Measurements from ENCODE around the gene SLC41A2.

Gene SLC41A2, protein sequence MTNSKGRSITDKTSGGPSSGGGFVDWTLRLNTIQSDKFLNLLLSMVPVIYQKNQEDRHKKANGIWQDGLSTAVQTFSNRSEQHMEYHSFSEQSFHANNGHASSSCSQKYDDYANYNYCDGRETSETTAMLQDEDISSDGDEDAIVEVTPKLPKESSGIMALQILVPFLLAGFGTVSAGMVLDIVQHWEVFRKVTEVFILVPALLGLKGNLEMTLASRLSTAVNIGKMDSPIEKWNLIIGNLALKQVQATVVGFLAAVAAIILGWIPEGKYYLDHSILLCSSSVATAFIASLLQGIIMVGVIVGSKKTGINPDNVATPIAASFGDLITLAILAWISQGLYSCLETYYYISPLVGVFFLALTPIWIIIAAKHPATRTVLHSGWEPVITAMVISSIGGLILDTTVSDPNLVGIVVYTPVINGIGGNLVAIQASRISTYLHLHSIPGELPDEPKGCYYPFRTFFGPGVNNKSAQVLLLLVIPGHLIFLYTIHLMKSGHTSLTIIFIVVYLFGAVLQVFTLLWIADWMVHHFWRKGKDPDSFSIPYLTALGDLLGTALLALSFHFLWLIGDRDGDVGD

DNA sequence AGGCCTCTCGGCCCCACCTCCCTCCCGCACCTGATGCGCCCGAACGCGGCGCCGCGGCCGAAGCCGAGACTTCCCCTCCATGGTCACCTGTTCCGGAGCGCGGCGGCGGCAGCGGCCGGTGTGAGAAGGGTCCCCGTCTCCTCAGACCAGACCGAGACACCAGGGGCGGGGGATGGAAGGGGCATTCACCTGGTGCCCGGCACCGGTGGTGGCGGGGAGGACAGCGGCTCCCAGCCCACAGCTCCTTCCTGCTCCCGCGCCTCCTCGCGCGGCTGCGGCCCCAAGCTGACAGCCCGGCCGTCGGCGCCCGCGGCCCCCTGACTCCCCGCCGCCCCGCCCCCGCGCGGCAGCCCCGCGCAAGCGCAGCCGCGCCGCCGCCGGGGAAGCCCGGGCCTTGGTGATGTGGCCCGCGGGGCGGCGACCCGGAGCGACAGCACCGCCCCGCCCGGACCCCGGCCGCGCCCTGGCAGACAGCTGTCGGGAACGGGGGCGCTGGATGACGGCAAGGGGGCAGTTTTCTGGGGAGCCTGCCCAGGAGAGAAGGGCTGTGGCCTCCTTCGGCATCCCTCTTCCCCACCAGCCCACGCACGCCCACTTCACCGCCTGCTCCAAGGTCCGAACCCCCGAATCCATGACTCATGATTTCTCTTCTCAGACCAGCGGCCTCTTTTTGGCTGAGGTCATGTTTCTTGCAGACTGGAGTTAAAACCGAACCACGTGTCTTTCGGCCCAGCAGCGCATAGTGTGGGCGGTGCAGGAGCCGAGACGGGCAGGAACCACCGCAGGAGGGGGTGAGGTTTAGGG lies at the start of gene SLC41A2:
Gene SLC41A2 (minus strand): TSS at position 290 of the 804 bp plus-strand sequence. CDS start 29,763 bp downstream, outside the sequence.
- Histone ChIP-seq H3K27ac (ENCODE audit: low read length) (peak within 1 kb of the TSS; percentile 75), H3K4me1 (ENCODE audit: control insufficient read depth in 1 of 2, insufficient read depth in 2 of 2, low read length in 2 of 2) (peaks cover 6 to 9% of the 10 kb centered on the region in 2 donors), H3K4me3 (ENCODE audit: low read depth in 1 of 2, low read length in 2 of 2) (peak within 1 kb of the TSS; percentile 68 to 71), H3K9me3 (ENCODE audit: control insufficient read depth in 1 of 2, low read length in 2 of 2) (no peaks in the 10 kb centered on the region), H3K27me3 (ENCODE audit: low read depth, low read length) (no peaks in the 10 kb centered on the region), H3K36me3 (ENCODE audit: control insufficient read depth in 1 of 2, insufficient read depth in 2 of 2, low read length in 2 of 2) (no peaks in the 10 kb centered on the region)

GRCh38 chr12:105001476-105001875 lies 43.4 kb upstream of the SLC41A2 start:
- no peaks in the 10 kb centered on the region for H3K4me1 ChIP-seq (ENCODE audit: control insufficient read depth in 1 of 2, insufficient read depth in 2 of 2, low read length in 2 of 2)
- peaks cover 6 to 44% of the 10 kb centered on the region in 2 donors for H3K36me3 ChIP-seq (ENCODE audit: control insufficient read depth in 1 of 2, insufficient read depth in 2 of 2, low read length in 2 of 2)
- H3K27me3 ChIP-seq (ENCODE audit: low read depth, low read length), result no peaks in the 10 kb centered on the region
- no peaks in the 10 kb centered on the region for H3K9me3 ChIP-seq (ENCODE audit: control insufficient read depth in 1 of 2, low read length in 2 of 2)
- no peak overlapping the region for H3K4me3 ChIP-seq (ENCODE audit: low read depth in 1 of 2, low read length in 2 of 2)
- H3K27ac ChIP-seq (ENCODE audit: low read length), result no peak overlapping the region

DNA sequence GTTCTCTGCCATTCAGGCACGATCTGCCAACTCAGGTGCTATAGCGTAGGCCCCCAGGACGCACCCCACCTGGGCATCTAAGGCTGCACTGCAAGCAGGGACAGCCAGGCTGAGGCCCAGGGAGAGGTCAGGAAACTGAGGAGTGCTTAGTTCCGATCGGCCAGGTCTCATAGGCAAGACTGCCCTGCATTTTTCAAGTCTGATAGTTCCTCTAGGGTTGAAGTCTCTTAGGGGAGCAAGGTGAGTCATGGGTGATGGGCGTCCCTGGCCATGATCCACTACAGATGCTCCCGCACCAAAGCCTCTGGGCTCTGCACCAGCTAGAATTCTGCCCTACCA lies 41.2 kb upstream of the SLC41A2 start:
- Histone ChIP-seq H3K4me3 (ENCODE audit: low read depth in 1 of 2, low read length in 2 of 2) (no peak overlapping the region), H3K27me3 (ENCODE audit: low read depth, low read length) (no peaks in the 10 kb centered on the region), H3K9me3 (ENCODE audit: control insufficient read depth in 1 of 2, low read length in 2 of 2) (no peaks in the 10 kb centered on the region), H3K27ac (ENCODE audit: low read length) (no peak overlapping the region), H3K36me3 (ENCODE audit: control insufficient read depth in 1 of 2, insufficient read depth in 2 of 2, low read length in 2 of 2) (peaks cover 18 to 41% of the 10 kb centered on the region in 2 donors), H3K4me1 (ENCODE audit: control insufficient read depth in 1 of 2, insufficient read depth in 2 of 2, low read length in 2 of 2) (no peaks in the 10 kb centered on the region)

- Histone ChIP-seq H3K27ac (ENCODE audit: low read length) (no peak overlapping the region), H3K36me3 (ENCODE audit: control insufficient read depth in 1 of 2, insufficient read depth in 2 of 2, low read length in 2 of 2) (peaks cover 20 to 43% of the 10 kb centered on the region in 2 donors), H3K27me3 (ENCODE audit: low read depth, low read length) (no peaks in the 10 kb centered on the region), H3K4me3 (ENCODE audit: low read depth in 1 of 2, low read length in 2 of 2) (no peak overlapping the region), H3K9me3 (ENCODE audit: control insufficient read depth in 1 of 2, low read length in 2 of 2) (no peaks in the 10 kb centered on the region), H3K4me1 (ENCODE audit: control insufficient read depth in 1 of 2, insufficient read depth in 2 of 2, low read length in 2 of 2) (no peaks in the 10 kb centered on the region)
These were observed 40.6 kb upstream of the SLC41A2 start for GRCh38 chr12:104998423-104999346.

- H3K36me3 ChIP-seq (ENCODE audit: control insufficient read depth in 1 of 2, insufficient read depth in 2 of 2, low read length in 2 of 2), result peaks cover 28 to 42% of the 10 kb centered on the region in 2 donors
- no peak overlapping the region for H3K27ac ChIP-seq (ENCODE audit: low read length)
- H3K9me3 ChIP-seq (ENCODE audit: control insufficient read depth in 1 of 2, low read length in 2 of 2), result no peaks in the 10 kb centered on the region
- no peaks in the 10 kb centered on the region for H3K27me3 ChIP-seq (ENCODE audit: low read depth, low read length)
- H3K4me3 ChIP-seq (ENCODE audit: low read depth in 1 of 2, low read length in 2 of 2), result no peak overlapping the region
- H3K4me1 ChIP-seq (ENCODE audit: control insufficient read depth in 1 of 2, insufficient read depth in 2 of 2, low read length in 2 of 2), result no peaks in the 10 kb centered on the region
These were observed 39.5 kb upstream of the SLC41A2 start for GRCh38 chr12:104997541-104997940.

DNA sequence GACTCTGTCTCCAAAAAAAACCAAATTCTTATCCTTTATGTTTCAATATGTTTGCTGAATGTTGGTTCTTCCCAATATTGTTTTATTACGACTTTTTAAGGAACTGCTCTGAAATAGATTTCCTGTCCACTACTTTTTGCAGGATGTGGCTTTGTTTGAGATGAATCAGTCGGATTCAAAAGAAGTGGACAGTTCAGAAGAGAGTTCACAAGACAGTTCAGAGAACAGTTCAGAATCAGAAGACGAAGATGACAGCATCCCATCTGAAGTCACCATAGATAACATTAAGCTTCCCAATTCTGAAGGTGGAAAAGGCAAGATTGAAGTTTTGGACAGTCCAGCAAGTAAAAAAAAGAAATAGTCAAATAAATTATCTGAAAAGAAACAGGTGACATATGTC lies 36.2 kb upstream of the SLC41A2 start:
- Histone ChIP-seq H3K4me3 (ENCODE audit: low read depth in 1 of 2, low read length in 2 of 2) (no peak overlapping the region), H3K27ac (ENCODE audit: low read length) (no peak overlapping the region), H3K27me3 (ENCODE audit: low read depth, low read length) (no peaks in the 10 kb centered on the region), H3K9me3 (ENCODE audit: control insufficient read depth in 1 of 2, low read length in 2 of 2) (no peaks in the 10 kb centered on the region), H3K36me3 (ENCODE audit: control insufficient read depth in 1 of 2, insufficient read depth in 2 of 2, low read length in 2 of 2) (peaks cover 45 to 56% of the 10 kb centered on the region in 2 donors), H3K4me1 (ENCODE audit: control insufficient read depth in 1 of 2, insufficient read depth in 2 of 2, low read length in 2 of 2) (no peaks in the 10 kb centered on the region)

- H3K27ac ChIP-seq (ENCODE audit: low read length), result no peak overlapping the region
- no peak overlapping the region for H3K4me3 ChIP-seq (ENCODE audit: low read depth in 1 of 2, low read length in 2 of 2)
- peaks cover 15% of the 10 kb centered on the region in 2 donors for H3K4me1 ChIP-seq (ENCODE audit: control insufficient read depth in 1 of 2, insufficient read depth in 2 of 2, low read length in 2 of 2)
- no peaks in the 10 kb centered on the region for H3K27me3 ChIP-seq (ENCODE audit: low read depth, low read length)
- no peaks in the 10 kb centered on the region for H3K9me3 ChIP-seq (ENCODE audit: control insufficient read depth in 1 of 2, low read length in 2 of 2)
- H3K36me3 ChIP-seq (ENCODE audit: control insufficient read depth in 1 of 2, insufficient read depth in 2 of 2, low read length in 2 of 2), result peaks cover 45 to 52% of the 10 kb centered on the region in 2 donors
These were observed 33.6 kb upstream of the SLC41A2 start for GRCh38 chr12:104991565-104992128.

GRCh38 chr12:104990950-104991349 lies 32.9 kb upstream of the SLC41A2 start:
- no peak overlapping the region for H3K4me3 ChIP-seq (ENCODE audit: low read depth in 1 of 2, low read length in 2 of 2)
- peaks cover 45 to 49% of the 10 kb centered on the region in 2 donors for H3K36me3 ChIP-seq (ENCODE audit: control insufficient read depth in 1 of 2, insufficient read depth in 2 of 2, low read length in 2 of 2)
- H3K4me1 ChIP-seq (ENCODE audit: control insufficient read depth in 1 of 2, insufficient read depth in 2 of 2, low read length in 2 of 2), result peaks cover 15 to 16% of the 10 kb centered on the region in 2 donors
- no peaks in the 10 kb centered on the region for H3K27me3 ChIP-seq (ENCODE audit: low read depth, low read length)
- H3K27ac ChIP-seq (ENCODE audit: low read length), result no peak overlapping the region
- no peaks in the 10 kb centered on the region for H3K9me3 ChIP-seq (ENCODE audit: control insufficient read depth in 1 of 2, low read length in 2 of 2)

DNA sequence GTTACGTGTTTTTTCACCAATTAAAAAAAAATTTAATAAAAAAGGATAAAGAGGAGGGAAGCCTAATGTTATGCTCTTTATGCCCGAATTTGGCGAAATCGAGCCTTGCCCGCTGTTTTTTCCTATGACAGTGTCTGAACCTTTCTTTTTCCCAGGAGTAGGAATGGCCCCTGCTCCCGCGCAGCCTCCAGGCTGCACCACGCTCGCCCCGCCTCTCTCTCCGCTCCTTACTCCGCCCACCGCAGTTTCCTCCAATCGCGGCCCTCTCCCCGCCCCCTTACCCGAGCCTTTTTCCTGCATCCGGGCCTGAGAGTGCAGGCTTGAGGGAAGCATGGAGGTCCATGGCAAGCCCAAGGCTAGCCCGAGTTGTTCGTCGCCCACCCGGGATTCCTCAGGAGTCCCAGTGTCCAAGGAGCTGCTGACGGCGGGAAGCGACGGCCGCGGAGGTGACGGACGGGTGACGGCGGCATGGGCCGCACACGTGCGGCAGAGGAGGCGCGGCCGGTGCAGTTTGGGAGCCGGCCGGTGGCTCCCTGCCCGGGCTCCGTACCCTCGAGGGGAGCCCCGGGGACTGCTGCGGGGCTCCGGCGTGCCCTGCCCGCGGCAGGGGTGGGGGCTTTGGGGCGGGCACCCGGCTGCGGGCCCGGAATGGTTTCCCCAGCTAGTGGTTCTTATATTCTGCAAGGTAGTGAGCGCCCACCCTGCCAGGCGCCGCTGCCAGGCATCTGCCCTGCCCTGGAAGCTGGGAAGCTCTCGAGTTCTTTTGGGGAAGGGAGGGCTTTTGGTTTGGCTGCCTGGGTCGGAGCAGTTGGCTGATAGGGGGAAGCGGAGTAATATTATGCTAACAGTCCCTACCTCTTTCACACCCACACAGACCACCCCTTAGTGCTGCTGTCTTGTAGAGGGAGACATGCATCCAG lies 28.2 kb upstream of the SLC41A2 start, which contains the start of gene NOPCHAP1:
Gene NOPCHAP1 (plus strand): TSS at position 295 of the 920 bp plus-strand sequence. CDS start 37 bp downstream, at position 332.
- no peaks in the 10 kb centered on the region for H3K27me3 ChIP-seq (ENCODE audit: low read depth, low read length)
- H3K4me1 ChIP-seq (ENCODE audit: control insufficient read depth in 1 of 2, insufficient read depth in 2 of 2, low read length in 2 of 2), result peaks cover 16 to 21% of the 10 kb centered on the region in 2 donors
- no peaks in the 10 kb centered on the region for H3K9me3 ChIP-seq (ENCODE audit: control insufficient read depth in 1 of 2, low read length in 2 of 2)
- peaks cover 11 to 16% of the 10 kb centered on the region in 2 donors for H3K36me3 ChIP-seq (ENCODE audit: control insufficient read depth in 1 of 2, insufficient read depth in 2 of 2, low read length in 2 of 2)
- H3K27ac ChIP-seq (ENCODE audit: low read length), result no peak within 1 kb of the TSS
- H3K4me3 ChIP-seq (ENCODE audit: low read depth in 1 of 2, low read length in 2 of 2), result peak within 1 kb of the TSS; percentile 83 to 96
